ENCODE data around the gene RAB12.
"Not testable (repeated sequence)": the region's sequence is repeated elsewhere in the genome, so short reads cannot be mapped to it uniquely, and the experiment has no call there.

The RAB12 gene

DNA sequence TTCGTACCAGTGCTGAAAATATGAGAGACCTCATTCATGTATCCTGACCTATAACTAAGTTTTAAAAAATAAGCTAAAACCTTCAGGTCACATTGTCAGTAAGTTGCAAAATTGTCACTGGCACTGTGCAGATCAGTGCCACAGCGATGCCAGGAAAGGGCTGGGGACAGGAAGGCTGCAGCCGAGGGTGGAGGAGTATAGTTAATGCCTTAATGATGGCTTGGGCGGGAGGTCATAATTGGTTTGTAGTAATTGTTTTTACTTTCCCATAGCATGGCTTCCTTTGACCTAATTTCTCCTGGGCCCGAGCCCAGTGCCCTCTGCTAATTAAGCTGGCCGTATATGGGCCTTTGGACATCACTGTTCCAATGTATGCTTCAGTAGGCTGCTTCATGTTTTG, 47.2 kb upstream of the RAB12 start:
- Histone ChIP-seq H3K79me2 (ENCODE audit: insufficient read depth, low read length) (no peaks in the 10 kb centered on the region), H4K20me1 (ENCODE audit: insufficient read depth, low read length) (no peaks in the 10 kb centered on the region), H2AFZ (ENCODE audit: low read depth, low read length) (no peak overlapping the region), H3K9me3 (ENCODE audit: insufficient read depth, low read length, severe bottlenecking) (no peaks in the 10 kb centered on the region), H3K27ac (ENCODE audit: low read length) (no peak overlapping the region), H3K4me2 (ENCODE audit: insufficient read depth, low read length) (no peak overlapping the region), H3K36me3 (ENCODE audit: insufficient read depth, low read length) (no peaks in the 10 kb centered on the region), H3K4me3 (ENCODE audit: low read depth in 1 of 2, low read length in 2 of 2) (no peak overlapping the region), H3K9ac (ENCODE audit: low read depth, low read length) (no peak overlapping the region), H3K4me1 (ENCODE audit: insufficient read depth, low read length) (no peaks in the 10 kb centered on the region), H3K27me3 (ENCODE audit: insufficient read depth, low read length, poor library complexity) (no peaks in the 10 kb centered on the region)
- no peak for TF ChIP-seq EZH2 (IDR thresholded peaks at IDR 0.05; ENCODE audit: borderline replicate concordance, low read depth, low read length, severe bottlenecking)
- TF ChIP-seq, protein P1, sequence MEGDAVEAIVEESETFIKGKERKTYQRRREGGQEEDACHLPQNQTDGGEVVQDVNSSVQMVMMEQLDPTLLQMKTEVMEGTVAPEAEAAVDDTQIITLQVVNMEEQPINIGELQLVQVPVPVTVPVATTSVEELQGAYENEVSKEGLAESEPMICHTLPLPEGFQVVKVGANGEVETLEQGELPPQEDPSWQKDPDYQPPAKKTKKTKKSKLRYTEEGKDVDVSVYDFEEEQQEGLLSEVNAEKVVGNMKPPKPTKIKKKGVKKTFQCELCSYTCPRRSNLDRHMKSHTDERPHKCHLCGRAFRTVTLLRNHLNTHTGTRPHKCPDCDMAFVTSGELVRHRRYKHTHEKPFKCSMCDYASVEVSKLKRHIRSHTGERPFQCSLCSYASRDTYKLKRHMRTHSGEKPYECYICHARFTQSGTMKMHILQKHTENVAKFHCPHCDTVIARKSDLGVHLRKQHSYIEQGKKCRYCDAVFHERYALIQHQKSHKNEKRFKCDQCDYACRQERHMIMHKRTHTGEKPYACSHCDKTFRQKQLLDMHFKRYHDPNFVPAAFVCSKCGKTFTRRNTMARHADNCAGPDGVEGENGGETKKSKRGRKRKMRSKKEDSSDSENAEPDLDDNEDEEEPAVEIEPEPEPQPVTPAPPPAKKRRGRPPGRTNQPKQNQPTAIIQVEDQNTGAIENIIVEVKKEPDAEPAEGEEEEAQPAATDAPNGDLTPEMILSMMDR (IDR thresholded peaks at IDR 0.05; ENCODE audit: borderline replicate concordance, extremely low read depth, low read length, poor library complexity, severe bottlenecking): no peak
- DNase-seq: no peak
- ATAC-seq (ENCODE audit: insufficient read depth, low read depth): no peak

DNA sequence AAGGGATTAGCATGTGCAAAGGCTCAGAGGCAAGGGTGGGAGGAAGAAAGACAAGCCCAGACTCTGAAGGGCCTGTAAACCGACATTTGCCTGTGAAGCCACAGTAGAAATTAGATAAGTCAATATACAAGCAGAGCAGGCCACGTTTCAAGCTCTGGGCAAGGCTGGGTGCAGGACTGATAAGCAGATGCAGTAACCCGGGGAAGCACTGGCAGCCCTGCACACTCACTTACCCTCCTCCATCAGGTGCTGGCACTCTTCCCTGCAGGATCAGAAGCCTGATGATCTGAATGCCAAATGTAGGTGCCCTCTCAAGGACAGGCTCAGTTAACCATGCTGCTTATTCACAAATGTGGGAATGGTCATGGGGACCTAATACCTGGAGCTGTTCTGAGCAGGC, 46.3 kb upstream of the RAB12 start:
- H3K27ac ChIP-seq (ENCODE audit: low read length): no peak overlapping the region
- H3K27me3 ChIP-seq (ENCODE audit: insufficient read depth, low read length, poor library complexity): no peaks in the 10 kb centered on the region
- TF ChIP-seq, protein P1 (IDR thresholded peaks at IDR 0.05; ENCODE audit: borderline replicate concordance, extremely low read depth, low read length, poor library complexity, severe bottlenecking): no peak
- TF ChIP-seq EZH2 (IDR thresholded peaks at IDR 0.05; ENCODE audit: borderline replicate concordance, low read depth, low read length, severe bottlenecking): no peak
- no peaks in the 10 kb centered on the region for H3K4me1 ChIP-seq (ENCODE audit: insufficient read depth, low read length)
- no peak overlapping the region for H2AFZ ChIP-seq (ENCODE audit: low read depth, low read length)
- H3K4me2 ChIP-seq (ENCODE audit: insufficient read depth, low read length): no peak overlapping the region
- no peak for ATAC-seq (ENCODE audit: insufficient read depth, low read depth)
- no peak overlapping the region for H3K9ac ChIP-seq (ENCODE audit: low read depth, low read length)
- H3K79me2 ChIP-seq (ENCODE audit: insufficient read depth, low read length): no peaks in the 10 kb centered on the region
- H3K4me3 ChIP-seq (ENCODE audit: low read depth in 1 of 2, low read length in 2 of 2): no peak overlapping the region
- DNase-seq: no peak
- no peaks in the 10 kb centered on the region for H4K20me1 ChIP-seq (ENCODE audit: insufficient read depth, low read length)
- H3K9me3 ChIP-seq (ENCODE audit: insufficient read depth, low read length, severe bottlenecking): no peaks in the 10 kb centered on the region
- H3K36me3 ChIP-seq (ENCODE audit: insufficient read depth, low read length): no peaks in the 10 kb centered on the region

- Histone ChIP-seq H3K27ac (ENCODE audit: low read length) (no peak overlapping the region), H3K4me2 (ENCODE audit: insufficient read depth, low read length) (no peak overlapping the region), H3K9me3 (ENCODE audit: insufficient read depth, low read length, severe bottlenecking) (no peaks in the 10 kb centered on the region), H3K4me3 (ENCODE audit: low read depth in 1 of 2, low read length in 2 of 2) (no peak overlapping the region), H2AFZ (ENCODE audit: low read depth, low read length) (no peak overlapping the region), H3K9ac (ENCODE audit: low read depth, low read length) (no peak overlapping the region), H3K36me3 (ENCODE audit: insufficient read depth, low read length) (no peaks in the 10 kb centered on the region), H3K4me1 (ENCODE audit: insufficient read depth, low read length) (no peaks in the 10 kb centered on the region), H3K27me3 (ENCODE audit: insufficient read depth, low read length, poor library complexity) (no peaks in the 10 kb centered on the region), H4K20me1 (ENCODE audit: insufficient read depth, low read length) (no peaks in the 10 kb centered on the region), H3K79me2 (ENCODE audit: insufficient read depth, low read length) (no peaks in the 10 kb centered on the region)
- ATAC-seq (ENCODE audit: insufficient read depth, low read depth): no peak
- DNase-seq: no peak
- no peak for TF ChIP-seq EZH2 (IDR thresholded peaks at IDR 0.05; ENCODE audit: borderline replicate concordance, low read depth, low read length, severe bottlenecking)
- TF ChIP-seq, protein P1 (IDR thresholded peaks at IDR 0.05; ENCODE audit: borderline replicate concordance, extremely low read depth, low read length, poor library complexity, severe bottlenecking): no peak
Measured at GRCh38 chr18:8571399-8571798, 37.8 kb upstream of the RAB12 start.

- H3K9ac ChIP-seq (ENCODE audit: low read depth, low read length); H2AFZ ChIP-seq (ENCODE audit: low read depth, low read length); H3K27me3 ChIP-seq (ENCODE audit: insufficient read depth, low read length, poor library complexity); H3K36me3 ChIP-seq (ENCODE audit: insufficient read depth, low read length); H3K4me2 ChIP-seq (ENCODE audit: insufficient read depth, low read length); ATAC-seq (ENCODE audit: insufficient read depth, low read depth); H4K20me1 ChIP-seq (ENCODE audit: insufficient read depth, low read length); H3K9me3 ChIP-seq (ENCODE audit: insufficient read depth, low read length, severe bottlenecking); DNase-seq; H3K4me3 ChIP-seq (ENCODE audit: low read depth in 1 of 2, low read length in 2 of 2); H3K4me1 ChIP-seq (ENCODE audit: insufficient read depth, low read length); H3K27ac ChIP-seq (ENCODE audit: low read length); H3K79me2 ChIP-seq (ENCODE audit: insufficient read depth, low read length): not testable (repeated sequence)
Measured at GRCh38 chr18:8573766-8574165, 35.5 kb upstream of the RAB12 start.
